ENCODE data around the gene GRM2.

The GRM2 gene

DNA sequence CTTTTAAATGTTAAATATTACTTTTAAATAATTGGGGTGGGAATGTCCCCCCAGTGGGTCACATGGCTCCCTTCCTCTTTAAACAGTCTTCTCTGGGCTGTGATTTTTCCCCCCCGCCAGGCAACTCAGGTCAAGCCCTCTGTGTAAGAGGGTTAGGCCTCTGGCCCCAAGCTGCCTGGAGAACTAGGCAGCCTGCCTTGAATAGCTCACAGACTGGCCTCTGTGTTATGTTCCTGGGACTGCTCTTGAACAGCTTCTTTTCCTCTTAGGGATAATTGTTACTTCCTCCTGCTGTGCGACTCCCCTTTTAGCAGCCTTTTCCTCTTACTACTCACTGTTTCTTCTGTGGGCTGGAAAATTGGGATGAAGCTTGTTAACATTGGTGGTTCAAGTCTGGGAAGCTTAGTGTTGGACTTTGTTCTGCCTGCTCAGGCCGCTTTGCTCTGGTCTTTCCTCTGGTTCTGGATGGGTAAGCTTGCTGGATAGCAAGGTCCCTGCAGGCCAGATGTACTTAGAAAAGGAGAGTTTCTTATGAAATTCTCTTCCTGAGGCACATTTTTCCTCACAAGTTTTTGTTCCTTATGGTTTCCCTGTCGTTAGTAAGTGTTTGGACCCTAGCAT, 33.6 kb upstream of the GRM2 start:
- Histone ChIP-seq H3K27ac (ENCODE audit: low read depth, low read length, severe bottlenecking) (peak overlapping the region; percentile 52), H3K36me3 (ENCODE audit: control insufficient read depth, insufficient read depth, low read length) (peaks cover 4% of the 10 kb centered on the region), H3K9me3 (ENCODE audit: control insufficient read depth, low read length) (no peaks in the 10 kb centered on the region), H3K4me3 (ENCODE audit: extremely low read depth, insufficient read depth, low read length, poor library complexity, severe bottlenecking) (no peak overlapping the region), H3K4me1 (ENCODE audit: control insufficient read depth, insufficient read depth, low read length, poor library complexity, severe bottlenecking) (peaks cover 18% of the 10 kb centered on the region)
- WGBS, 2 experiments (ENCODE audit: insufficient coverage in 2 of 2), result 76 to 100% methylated on average over 2 of the region's 4 CpGs

- Histone ChIP-seq H3K9me3 (ENCODE audit: control insufficient read depth, low read length) (no peaks in the 10 kb centered on the region), H3K36me3 (ENCODE audit: control insufficient read depth, insufficient read depth, low read length) (peaks cover 4% of the 10 kb centered on the region), H3K4me3 (ENCODE audit: extremely low read depth, insufficient read depth, low read length, poor library complexity, severe bottlenecking) (no peak overlapping the region), H3K27ac (ENCODE audit: low read depth, low read length, severe bottlenecking) (no peak overlapping the region), H3K4me1 (ENCODE audit: control insufficient read depth, insufficient read depth, low read length, poor library complexity, severe bottlenecking) (peaks cover 13% of the 10 kb centered on the region)
- WGBS, 2 experiments (ENCODE audit: insufficient coverage in 2 of 2), result 95% methylated on average over 9 to 12 of the region's 14 CpGs
Measured at GRCh38 chr3:51673802-51674654, 32.8 kb upstream of the GRM2 start.

DNA sequence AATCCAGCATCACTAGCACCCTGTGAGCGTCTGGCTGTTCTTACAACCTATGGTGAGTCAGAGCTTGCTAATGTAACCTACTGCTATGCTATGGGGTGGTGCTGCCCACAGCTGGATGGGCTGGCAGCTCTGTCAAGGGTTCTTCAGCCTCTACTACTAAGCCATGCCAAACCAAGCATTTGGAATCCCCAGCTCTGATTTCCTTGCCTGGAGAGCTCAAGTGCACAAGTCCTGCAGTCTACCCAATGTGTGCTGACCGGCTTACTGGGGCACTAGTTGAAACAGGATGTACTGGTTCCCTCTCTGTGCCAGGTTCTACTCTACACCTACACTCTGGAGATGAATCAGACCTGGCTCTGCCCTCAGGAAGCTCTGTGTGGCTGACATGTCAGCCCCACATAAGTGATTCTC, 31.7 kb upstream of the GRM2 start:
- H3K36me3 ChIP-seq (ENCODE audit: control insufficient read depth, insufficient read depth, low read length), result peaks cover 4% of the 10 kb centered on the region
- H3K4me1 ChIP-seq (ENCODE audit: control insufficient read depth, insufficient read depth, low read length, poor library complexity, severe bottlenecking), result peaks cover 10% of the 10 kb centered on the region
- no peak overlapping the region for H3K4me3 ChIP-seq (ENCODE audit: extremely low read depth, insufficient read depth, low read length, poor library complexity, severe bottlenecking)
- no peaks in the 10 kb centered on the region for H3K9me3 ChIP-seq (ENCODE audit: control insufficient read depth, low read length)
- 75 to 100% methylated on average over 1 to 2 of the region's 2 CpGs for WGBS, 2 experiments (ENCODE audit: insufficient coverage in 2 of 2)
- H3K27ac ChIP-seq (ENCODE audit: low read depth, low read length, severe bottlenecking), result no peak overlapping the region

DNA sequence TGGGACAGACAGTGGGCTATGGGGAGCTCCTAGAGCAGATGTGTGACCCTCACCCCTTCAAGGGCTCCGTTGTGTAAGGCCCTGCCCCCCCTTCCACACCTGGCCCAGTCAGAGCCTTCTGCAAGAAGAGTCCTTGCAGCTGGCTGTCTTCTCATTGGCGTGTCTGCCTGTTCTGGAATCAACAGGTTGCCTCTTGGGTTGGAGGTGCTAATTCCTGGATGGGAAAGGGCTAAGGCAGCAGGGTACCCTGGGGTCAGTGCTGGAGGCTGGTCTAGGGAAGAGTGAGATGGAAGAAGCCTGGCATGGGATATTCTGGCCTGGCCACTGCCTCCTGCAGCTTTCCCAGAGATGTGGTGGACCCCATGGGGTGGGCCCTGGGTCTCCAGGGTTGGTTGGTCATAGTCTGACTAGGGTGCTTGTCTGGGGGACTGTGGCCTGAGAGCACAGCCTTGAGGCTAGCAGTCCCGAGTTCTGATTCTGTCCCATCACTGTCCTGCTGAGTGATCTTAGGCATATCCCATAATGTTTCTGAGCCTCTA, 30.7 kb upstream of the GRM2 start:
- no peak overlapping the region for H3K27ac ChIP-seq (ENCODE audit: low read depth, low read length, severe bottlenecking)
- peaks cover 11% of the 10 kb centered on the region for H3K4me1 ChIP-seq (ENCODE audit: control insufficient read depth, insufficient read depth, low read length, poor library complexity, severe bottlenecking)
- H3K4me3 ChIP-seq (ENCODE audit: extremely low read depth, insufficient read depth, low read length, poor library complexity, severe bottlenecking), result no peak overlapping the region
- H3K9me3 ChIP-seq (ENCODE audit: control insufficient read depth, low read length), result no peaks in the 10 kb centered on the region
- 84 to 100% methylated on average over 2 of the region's 3 CpGs for WGBS, 2 experiments (ENCODE audit: insufficient coverage in 2 of 2)
- H3K36me3 ChIP-seq (ENCODE audit: control insufficient read depth, insufficient read depth, low read length), result peaks cover 4% of the 10 kb centered on the region

- H3K9me3 ChIP-seq (ENCODE audit: control insufficient read depth, low read length), result no peaks in the 10 kb centered on the region
- H3K4me1 ChIP-seq (ENCODE audit: control insufficient read depth, insufficient read depth, low read length, poor library complexity, severe bottlenecking), result peaks cover 14% of the 10 kb centered on the region
- no peak overlapping the region for H3K27ac ChIP-seq (ENCODE audit: low read depth, low read length, severe bottlenecking)
- 95 to 100% methylated on average over 1 to 2 of the region's 3 CpGs for WGBS, 2 experiments (ENCODE audit: insufficient coverage in 2 of 2)
- no peak overlapping the region for H3K4me3 ChIP-seq (ENCODE audit: extremely low read depth, insufficient read depth, low read length, poor library complexity, severe bottlenecking)
- H3K36me3 ChIP-seq (ENCODE audit: control insufficient read depth, insufficient read depth, low read length), result peaks cover 4% of the 10 kb centered on the region
Measured at GRCh38 chr3:51677358-51677757, 29.5 kb upstream of the GRM2 start.

- WGBS, 2 experiments (ENCODE audit: insufficient coverage in 2 of 2), result 89% methylated on average over 1 of the region's 1 CpG; no CpG with 5 or more reads in 1 of the 2 experiments
- Histone ChIP-seq H3K9me3 (ENCODE audit: control insufficient read depth, low read length) (no peaks in the 10 kb centered on the region), H3K27ac (ENCODE audit: low read depth, low read length, severe bottlenecking) (no peak overlapping the region), H3K4me1 (ENCODE audit: control insufficient read depth, insufficient read depth, low read length, poor library complexity, severe bottlenecking) (peaks cover 10% of the 10 kb centered on the region), H3K4me3 (ENCODE audit: extremely low read depth, insufficient read depth, low read length, poor library complexity, severe bottlenecking) (no peak overlapping the region), H3K36me3 (ENCODE audit: control insufficient read depth, insufficient read depth, low read length) (peaks cover 10% of the 10 kb centered on the region)
Measured at GRCh38 chr3:51678186-51678585, 28.7 kb upstream of the GRM2 start.

- Histone ChIP-seq H3K36me3 (ENCODE audit: control insufficient read depth, insufficient read depth, low read length) (peaks cover 10% of the 10 kb centered on the region), H3K4me3 (ENCODE audit: extremely low read depth, insufficient read depth, low read length, poor library complexity, severe bottlenecking) (no peak overlapping the region), H3K4me1 (ENCODE audit: control insufficient read depth, insufficient read depth, low read length, poor library complexity, severe bottlenecking) (peaks cover 10% of the 10 kb centered on the region), H3K9me3 (ENCODE audit: control insufficient read depth, low read length) (no peaks in the 10 kb centered on the region), H3K27ac (ENCODE audit: low read depth, low read length, severe bottlenecking) (no peak overlapping the region)
- WGBS, 2 experiments (ENCODE audit: insufficient coverage in 2 of 2), result 83 to 100% methylated on average over 1 to 2 of the region's 2 CpGs
Measured at GRCh38 chr3:51678641-51679040, 28.2 kb upstream of the GRM2 start.

DNA sequence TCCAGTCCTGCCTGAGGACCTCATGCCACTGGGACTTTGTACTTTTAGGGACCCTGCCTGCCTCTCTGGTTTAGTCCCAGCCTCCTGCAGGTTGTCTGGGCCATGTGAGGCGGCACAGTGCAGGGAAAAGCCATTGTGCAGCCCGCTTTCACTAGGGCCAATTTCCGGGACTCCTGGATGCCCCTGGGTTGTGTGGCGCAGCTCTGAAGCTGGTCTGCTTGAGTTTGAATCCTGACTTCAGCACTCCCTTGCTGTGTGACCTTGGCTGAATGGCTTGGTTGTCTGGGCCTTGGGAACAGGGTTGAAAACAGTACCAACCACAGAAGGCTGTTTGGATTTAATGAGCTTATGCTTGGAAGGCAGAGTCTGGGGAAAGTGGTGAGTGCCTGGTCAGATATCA, 27.6 kb upstream of the GRM2 start:
- H3K4me1 ChIP-seq (ENCODE audit: control insufficient read depth, insufficient read depth, low read length, poor library complexity, severe bottlenecking), result peaks cover 10% of the 10 kb centered on the region
- H3K9me3 ChIP-seq (ENCODE audit: control insufficient read depth, low read length), result no peaks in the 10 kb centered on the region
- peaks cover 14% of the 10 kb centered on the region for H3K36me3 ChIP-seq (ENCODE audit: control insufficient read depth, insufficient read depth, low read length)
- H3K4me3 ChIP-seq (ENCODE audit: extremely low read depth, insufficient read depth, low read length, poor library complexity, severe bottlenecking), result no peak overlapping the region
- WGBS, 2 experiments (ENCODE audit: insufficient coverage in 2 of 2), result 89 to 90% methylated on average over 4 of the region's 4 CpGs
- no peak overlapping the region for H3K27ac ChIP-seq (ENCODE audit: low read depth, low read length, severe bottlenecking)

GRCh38 chr3:51679777-51680176, 27.1 kb upstream of the GRM2 start:
- Histone ChIP-seq H3K27ac (ENCODE audit: low read depth, low read length, severe bottlenecking) (no peak overlapping the region), H3K9me3 (ENCODE audit: control insufficient read depth, low read length) (no peaks in the 10 kb centered on the region)

GRCh38 chr3:51680196-51680595, 26.7 kb upstream of the GRM2 start:
- Histone ChIP-seq H3K4me1 (ENCODE audit: control insufficient read depth, insufficient read depth, low read length, poor library complexity, severe bottlenecking) (peaks cover 10% of the 10 kb centered on the region), H3K27ac (ENCODE audit: low read depth, low read length, severe bottlenecking) (no peak overlapping the region), H3K4me3 (ENCODE audit: extremely low read depth, insufficient read depth, low read length, poor library complexity, severe bottlenecking) (no peak overlapping the region), H3K9me3 (ENCODE audit: control insufficient read depth, low read length) (no peaks in the 10 kb centered on the region), H3K36me3 (ENCODE audit: control insufficient read depth, insufficient read depth, low read length) (peaks cover 23% of the 10 kb centered on the region)
- 92 to 100% methylated on average over 6 of the region's 6 CpGs for WGBS, 2 experiments (ENCODE audit: insufficient coverage in 2 of 2)

More at GRCh38 chr3:51679777-51680176, 27.1 kb upstream of the GRM2 start:
- no peak overlapping the region for H3K4me3 ChIP-seq (ENCODE audit: extremely low read depth, insufficient read depth, low read length, poor library complexity, severe bottlenecking)
- peaks cover 10% of the 10 kb centered on the region for H3K4me1 ChIP-seq (ENCODE audit: control insufficient read depth, insufficient read depth, low read length, poor library complexity, severe bottlenecking)
- peaks cover 19% of the 10 kb centered on the region for H3K36me3 ChIP-seq (ENCODE audit: control insufficient read depth, insufficient read depth, low read length)
- WGBS, 2 experiments (ENCODE audit: insufficient coverage in 2 of 2), result 93 to 97% methylated on average over 7 of the region's 7 CpGs
